Measurements from ENCODE around the gene TMEM178A.

- TF ChIP-seq CTCF (conservative IDR thresholded peaks at IDR 0.05; ENCODE audit: low read length) (no peak), EZH2phosphoT487 (IDR thresholded peaks at IDR 0.05; ENCODE audit: borderline replicate concordance, low read depth, low read length) (no peak)
These were observed 35.4 kb downstream of the TMEM178A start for GRCh38 chr2:39701137-39701536.
